GM18499 (cell line): Measurements from ENCODE around the gene LELP1.
"Not testable (repeated sequence)": the region's sequence is repeated elsewhere in the genome, so short reads cannot be mapped to it uniquely, and the experiment has no call there.

Experiments used
- ATAC-seq: cut with Tn5 transposase; IDR thresholded peaks from one replicate; pipeline ENCODE4 v1.9.1; 2021; ENCODE audit warnings: moderate number of reproducible peaks; ENCODE audit not compliant: insufficient read depth, unreplicated experiment

Gene LELP1

DNA sequence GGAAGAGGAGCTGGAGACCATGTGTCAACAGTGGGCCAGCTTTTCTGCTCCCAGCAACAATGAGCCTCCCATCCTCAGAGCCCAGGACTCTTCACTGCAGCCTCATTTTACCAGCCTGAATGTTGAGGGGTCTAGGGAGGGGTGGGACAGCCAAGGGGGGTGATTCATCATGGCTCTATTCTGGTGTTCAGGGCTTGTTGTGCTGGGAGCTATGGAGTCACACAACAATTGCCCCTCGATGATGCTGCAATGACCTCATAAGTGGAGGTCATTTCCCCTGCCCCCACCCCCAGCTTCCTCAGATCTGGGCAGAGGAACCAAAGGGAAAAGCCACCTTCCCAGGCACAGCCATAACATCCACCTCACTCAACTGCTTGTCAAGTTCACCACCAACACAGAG, at the start of gene LELP1:
Gene LELP1 (plus strand): TSS at position 301 of the 400 bp plus-strand sequence. CDS start 1,278 bp downstream, outside the sequence.
- no peak for ATAC-seq

DNA sequence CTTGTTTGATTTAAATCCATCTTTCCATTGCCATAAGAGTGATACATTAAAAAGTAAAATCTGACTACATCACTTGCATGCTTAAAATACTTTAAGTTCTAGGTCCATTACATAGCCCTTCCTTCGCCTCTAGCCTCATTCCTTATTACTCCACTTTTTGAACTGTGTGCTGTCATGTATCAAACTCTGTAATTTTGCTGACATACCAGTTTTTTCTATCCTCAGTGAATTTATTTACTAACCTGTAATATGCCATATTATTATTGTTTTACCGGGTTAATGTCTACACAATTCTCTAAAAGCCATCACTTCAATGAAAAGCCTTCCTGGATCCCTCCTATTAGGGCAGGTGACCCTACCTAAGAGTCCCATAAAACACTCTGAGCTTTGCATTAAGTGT, 47.7 kb upstream of the LELP1 start:
- ATAC-seq: no peak

DNA sequence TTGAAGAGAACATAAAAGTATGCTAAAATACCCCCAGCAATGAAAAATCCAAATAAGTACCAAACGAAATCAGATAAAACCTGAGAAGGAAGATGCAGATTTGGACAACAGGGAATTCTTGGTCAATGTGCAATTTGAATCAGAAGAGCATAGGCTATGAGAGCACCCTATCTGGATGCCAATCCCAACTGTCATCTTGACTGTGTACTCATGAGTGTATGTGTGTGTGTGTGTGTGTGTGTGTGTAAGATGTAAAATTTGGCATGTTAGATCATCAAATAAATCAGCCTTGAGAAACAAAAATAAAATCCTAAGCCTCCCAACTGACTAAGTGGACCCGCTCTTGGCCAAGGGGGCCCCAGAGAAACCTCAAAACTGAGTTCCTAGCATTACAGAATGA, 34.5 kb upstream of the LELP1 start:
- no peak for ATAC-seq

DNA sequence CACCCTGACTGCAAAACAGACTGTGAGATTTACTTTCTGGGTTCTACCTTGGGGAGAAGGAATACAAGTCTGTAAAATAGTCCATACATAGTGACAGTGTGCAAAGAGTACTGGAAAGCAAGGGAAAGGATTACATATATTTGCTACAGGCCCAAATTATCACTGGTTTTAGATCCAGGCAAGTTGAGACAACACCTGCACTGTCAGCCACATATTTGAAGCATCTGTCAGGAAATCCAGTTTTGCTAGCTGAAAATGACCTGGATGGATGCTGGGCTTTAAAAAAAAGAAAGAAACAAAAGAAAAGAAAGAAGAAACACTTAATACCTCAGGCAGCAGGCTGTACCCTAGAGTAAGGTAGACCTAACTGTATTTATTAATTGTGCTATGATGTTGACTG, 28.6 kb upstream of the LELP1 start:
- ATAC-seq: no peak

DNA sequence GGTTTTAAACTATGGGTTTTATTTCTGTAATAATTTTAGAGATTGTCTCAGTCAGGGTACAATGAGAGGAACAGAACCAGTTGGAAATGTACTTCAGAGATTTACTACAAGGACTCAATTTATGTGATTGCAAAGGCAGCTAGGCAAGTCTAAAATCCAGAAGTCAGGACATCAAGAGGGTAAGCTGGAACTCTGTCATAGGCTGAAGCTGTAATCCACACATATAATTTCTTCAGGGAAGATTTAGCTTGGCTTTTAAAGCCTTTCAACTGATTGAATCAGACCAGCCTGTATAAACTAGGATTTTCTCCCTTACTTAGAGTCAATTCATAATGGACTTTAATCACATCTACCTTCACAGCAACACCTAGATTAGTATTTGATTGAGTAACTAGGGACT, 24.3 kb upstream of the LELP1 start:
- ATAC-seq: no peak

DNA sequence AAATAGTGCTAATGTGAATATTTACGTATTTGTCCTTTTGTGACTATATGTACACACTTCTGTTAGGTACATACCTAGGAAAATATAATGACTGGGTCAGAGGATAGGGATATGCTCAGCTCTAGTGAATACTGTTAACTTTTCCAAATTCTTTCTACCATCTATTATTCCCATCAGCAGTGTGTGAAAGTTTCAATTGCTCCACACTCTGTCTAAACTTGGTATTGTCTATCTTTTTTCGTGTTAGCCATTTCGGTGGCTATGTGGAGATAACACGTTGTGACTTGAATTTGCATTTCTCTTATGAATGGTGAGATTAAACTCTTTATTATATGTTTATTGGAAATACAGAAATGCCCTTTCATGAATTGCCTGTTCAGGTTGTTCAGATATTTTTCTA, 22.7 kb upstream of the LELP1 start:
- no peak for ATAC-seq

DNA sequence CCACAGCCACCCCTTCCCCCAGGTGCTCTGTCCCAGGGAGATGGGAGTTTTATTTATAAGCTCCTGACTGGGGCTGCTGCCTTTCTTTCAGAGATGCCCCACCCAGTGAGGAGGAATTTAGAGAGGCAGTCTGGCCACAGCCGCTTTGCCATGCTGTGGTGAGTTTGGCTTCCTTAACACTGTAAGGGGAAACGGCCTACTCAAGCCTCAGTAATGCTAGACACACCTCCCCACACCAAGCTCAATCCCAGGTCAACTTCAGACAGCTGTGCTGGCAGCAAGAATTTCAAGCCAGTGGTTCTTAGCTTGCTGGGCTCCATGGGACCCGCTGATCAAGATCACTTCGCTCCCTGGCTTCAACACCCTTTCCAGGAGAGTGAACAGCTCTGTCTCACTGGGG, 14.9 kb upstream of the LELP1 start:
- ATAC-seq: not testable (repeated sequence)

DNA sequence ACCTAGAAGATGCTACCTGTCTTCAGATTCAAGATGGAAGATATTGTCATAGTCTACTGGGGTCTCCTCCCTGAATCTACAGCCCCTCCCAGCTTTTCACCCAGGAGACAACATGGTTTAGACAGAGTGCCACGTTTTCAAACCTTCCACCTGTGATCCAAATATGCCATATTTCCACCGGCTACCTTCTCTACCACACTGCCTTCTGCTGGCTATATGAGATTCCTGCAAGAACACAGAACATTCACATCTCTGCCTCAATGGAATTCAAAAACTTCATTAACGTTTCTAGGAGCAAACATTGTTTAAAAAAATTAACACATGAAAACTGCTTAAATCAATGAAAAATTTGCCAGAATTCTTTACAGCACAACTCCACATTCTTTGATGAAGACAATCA, 12.9 kb upstream of the LELP1 start:
- no peak for ATAC-seq

DNA sequence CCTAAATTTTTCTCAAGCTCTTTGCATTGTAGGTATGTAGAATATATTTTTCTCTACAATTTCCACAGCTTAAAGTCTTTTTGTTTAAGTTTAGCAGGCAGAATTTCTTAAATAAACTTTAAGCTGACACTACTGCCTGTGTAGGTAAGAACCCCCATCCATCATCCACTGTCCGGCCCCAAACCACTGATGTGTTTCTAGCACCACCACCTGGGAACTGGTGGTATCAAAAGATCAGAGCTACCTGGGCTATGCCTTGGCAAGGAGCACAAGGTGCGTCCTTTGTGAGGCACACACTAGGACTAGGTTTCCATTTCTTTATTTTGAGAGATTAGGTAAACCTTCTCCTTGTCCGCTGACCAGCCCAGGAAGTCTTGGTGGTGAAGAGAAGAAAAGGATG, 10.5 kb upstream of the LELP1 start:
- ATAC-seq: no peak

DNA sequence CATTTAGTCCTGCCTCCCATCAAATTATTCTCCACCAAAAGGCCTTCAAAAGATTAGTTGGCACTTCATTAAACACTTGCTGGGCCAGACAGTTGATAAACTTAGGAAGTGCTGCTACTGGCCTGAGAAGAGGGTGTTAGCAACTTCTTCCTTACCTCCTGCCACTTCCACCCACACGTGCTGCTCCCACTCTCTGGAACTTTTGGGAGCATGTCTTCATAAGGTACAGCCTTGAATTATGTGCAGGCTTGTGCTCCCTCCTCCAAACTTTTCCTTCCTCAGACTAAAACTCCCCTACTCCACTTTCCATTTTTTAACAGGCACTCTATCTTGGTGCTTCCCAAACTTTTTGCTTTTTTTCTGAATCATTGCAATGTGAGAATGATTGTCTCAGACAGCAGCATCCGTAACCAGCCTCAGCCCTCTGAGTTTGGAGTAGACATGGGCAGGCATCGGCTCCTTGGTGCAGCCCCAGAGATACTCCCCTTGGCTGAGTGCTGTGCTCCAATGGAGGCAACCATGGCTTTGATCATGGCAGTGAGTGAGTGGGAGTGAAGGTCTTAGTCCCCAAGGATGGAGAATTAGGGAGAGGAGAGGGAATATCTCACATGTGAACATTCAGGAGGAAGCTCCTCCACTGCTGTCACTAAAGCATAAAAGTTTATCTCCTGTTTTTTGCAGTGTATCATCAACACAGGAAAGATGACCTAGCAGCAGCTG, 8.7 kb upstream of the LELP1 start:
- ATAC-seq: no peak

DNA sequence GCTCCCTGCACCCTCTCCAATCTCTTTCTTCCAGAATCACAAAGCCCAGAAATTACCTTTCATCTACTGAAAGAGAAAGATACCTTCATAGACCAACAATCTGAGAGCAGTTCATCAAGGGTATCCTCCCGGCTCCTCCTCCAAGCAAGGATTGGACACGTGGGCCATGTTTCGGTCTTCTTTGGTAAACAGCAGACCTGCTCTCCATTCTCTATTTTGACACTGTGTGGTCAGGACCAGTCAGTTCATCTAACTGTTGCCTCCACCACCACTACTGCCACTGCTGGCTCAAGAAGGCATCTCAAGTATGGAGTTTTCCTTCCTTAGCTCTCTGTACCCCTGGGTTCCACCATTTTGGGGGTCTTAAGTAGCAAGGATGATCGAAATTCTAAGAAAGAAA, 8.0 kb upstream of the LELP1 start:
- ATAC-seq: no peak

DNA sequence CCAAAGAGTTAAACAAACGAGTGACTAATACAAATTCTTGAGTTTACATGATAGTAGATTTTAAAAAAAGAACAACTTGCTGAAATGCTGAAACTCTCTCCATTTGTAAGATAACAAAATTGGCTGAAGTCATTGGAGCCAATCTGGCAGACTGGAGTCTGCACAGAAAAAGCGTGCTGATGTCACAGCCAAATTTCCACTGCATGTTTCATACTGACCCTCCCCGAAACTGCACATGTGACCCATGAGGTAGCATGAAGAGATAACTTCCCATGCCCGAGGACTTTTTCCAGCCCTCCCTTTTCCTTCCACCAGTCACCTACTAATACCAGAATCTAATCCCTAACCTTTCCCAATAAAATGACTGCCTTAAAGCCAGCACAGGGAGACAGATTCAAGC, 1.2 kb upstream of the LELP1 start:
- no peak for ATAC-seq

DNA sequence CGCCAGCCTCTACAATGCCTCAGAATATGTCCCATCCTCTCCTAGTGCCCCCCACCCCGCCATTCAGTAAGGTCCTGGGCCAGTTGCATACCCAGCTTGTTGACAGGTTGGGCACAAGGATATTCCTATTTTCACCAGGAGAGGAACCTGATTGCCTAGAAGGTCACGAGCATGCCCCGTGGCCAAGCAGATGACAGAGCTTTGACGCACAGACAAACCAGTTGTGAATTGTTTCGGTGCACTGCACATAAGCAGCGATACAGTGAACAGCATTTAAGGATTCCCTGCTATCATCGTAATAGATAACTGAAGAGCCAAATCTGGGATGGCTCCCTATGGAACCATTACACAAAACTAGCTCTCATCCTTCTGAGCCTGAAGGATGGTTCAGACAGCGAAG, 3.4 kb downstream of the LELP1 start:
- ATAC-seq: no peak

DNA sequence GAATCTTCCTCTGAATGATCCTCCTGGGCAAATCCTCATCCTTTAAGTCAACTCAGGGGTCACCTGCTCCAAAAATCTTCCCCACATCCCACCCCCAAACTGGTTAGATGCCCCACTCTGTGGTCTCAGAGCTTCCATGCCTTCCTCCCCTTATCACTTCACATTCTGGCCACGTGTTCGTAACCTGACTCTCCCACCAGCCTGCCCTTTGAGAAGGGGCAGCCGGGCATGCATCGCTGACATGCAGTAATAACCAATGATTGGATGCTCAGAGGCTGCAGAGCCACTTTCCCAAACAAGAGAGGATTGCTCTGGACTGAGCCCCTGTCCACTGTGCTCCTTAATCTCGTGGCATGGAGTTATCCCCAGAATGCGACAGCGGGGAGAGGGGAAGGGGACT, 7.0 kb downstream of the LELP1 start:
- ATAC-seq: no peak

DNA sequence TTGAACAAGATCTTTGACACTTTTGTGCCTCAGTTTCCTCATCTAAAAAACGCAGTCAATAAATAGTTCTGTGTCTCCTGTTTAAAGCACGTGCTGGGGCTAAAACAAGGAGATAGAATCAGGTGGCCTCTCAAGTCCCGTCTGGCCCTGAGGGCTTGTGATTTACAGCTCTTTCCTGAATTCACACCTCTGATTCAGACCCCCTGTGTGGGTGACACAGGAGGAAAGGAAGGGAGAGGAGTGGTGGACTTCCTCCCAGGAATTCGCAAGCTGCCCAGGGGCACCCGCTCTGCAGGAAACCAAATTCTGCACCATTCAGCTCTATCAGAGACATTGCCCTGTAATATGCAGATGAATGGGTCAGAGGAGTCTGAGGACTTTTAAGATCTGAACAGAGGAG, 9.0 kb downstream of the LELP1 start:
- no peak for ATAC-seq

DNA sequence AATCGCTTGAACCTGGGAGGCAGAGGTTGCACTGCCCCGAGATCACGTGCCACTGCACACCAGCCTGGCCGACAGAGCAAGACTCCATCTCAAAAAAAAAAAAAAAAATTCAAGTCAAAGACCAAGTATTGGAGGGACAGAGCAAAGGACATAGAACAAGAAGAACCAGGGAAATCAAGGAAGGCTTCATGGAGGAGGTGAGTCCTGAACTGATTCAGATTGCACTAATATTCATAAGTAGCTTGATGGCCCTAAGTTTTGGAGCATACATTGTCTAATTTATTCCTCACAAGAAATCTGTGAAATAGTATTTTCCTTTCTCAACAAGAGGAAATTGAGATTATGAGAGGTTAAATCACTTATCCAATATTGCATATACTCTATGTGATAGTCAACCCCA, 10.3 kb downstream of the LELP1 start:
- no peak for ATAC-seq

DNA sequence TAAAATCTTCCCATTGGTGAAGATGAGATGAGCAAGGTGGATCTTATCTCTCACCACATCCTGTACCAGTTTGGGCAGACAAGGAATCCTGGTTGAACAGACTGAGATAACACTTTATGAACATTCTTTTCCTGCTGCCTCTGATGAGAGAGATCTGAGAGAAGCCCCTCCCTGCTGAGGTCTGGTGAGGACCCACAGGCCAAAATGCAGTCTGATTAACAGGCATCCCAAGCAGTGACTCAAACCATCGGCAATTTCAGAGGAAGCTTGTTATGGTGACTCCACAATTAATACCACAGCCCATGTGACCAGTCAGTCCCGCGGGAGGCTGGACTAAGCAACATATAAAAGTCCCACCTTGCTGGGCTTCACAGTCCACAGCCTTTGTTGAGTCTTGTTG, 14.0 kb downstream of the LELP1 start, which contains the start of gene PRR9:
Gene PRR9 (plus strand): TSS at position 373 of the 400 bp plus-strand sequence. CDS start 561 bp downstream, outside the sequence.
- no peak for ATAC-seq

DNA sequence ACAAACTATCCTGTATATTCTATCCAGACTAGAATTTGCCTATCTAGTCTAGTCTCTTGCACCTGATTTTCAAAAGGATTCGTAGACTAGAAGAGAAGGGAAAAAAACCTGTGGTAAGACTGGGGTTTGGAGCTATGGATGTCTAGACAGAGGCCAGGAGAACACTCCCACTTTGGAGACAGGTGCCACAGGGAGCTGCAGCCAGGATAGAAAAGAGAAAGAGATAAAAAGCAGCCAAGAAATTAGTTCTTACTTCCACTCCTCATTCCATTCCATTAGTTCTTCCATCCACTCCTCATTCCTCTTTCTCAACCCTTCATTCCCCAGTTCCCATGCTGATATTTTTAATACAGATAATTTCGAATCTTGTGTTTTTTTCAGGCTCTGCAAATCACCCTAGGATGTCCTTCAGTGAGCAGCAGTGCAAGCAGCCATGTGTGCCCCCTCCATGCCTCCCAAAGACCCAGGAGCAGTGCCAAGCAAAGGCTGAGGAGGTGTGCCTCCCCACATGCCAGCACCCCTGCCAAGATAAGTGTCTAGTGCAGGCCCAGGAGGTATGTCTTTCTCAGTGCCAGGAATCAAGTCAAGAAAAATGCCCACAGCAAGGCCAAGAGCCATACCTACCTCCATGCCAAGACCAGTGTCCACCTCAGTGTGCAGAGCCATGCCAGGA, 14.7 kb downstream of the LELP1 start:
- no peak for ATAC-seq

DNA sequence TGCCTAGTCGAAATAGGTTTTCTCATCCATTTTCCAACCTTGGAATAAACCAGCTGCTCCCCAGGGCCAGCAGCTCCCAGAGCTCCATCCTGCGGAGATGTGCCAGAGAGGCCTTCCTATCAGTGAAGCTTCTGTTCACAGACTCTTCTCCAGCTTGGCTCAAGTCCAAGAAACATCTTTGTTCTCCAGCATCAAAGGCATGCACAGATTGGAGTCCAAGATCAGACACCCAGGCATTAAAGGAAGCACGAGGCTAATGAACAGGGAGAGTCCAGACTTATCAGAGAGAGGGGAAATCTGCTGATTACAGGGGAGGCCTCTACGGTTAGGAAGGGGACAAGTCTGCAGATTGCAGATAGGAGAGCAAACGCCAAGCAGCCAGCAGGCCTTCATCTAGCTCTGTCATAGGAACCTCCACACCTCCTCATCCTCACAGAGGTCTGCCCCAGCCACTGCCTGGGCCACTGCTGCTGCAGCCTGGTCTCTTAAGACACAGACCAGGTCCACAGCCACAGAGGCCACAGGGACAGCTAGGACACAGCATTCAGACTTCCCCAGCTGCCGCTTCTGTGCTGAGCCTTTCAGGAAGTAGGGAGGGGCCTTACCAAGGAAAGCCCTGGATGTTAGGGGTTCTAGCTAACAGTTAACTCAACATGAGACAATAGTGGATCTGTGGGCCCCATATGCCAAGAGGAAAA, 17.5 kb downstream of the LELP1 start:
- ATAC-seq: no peak

DNA sequence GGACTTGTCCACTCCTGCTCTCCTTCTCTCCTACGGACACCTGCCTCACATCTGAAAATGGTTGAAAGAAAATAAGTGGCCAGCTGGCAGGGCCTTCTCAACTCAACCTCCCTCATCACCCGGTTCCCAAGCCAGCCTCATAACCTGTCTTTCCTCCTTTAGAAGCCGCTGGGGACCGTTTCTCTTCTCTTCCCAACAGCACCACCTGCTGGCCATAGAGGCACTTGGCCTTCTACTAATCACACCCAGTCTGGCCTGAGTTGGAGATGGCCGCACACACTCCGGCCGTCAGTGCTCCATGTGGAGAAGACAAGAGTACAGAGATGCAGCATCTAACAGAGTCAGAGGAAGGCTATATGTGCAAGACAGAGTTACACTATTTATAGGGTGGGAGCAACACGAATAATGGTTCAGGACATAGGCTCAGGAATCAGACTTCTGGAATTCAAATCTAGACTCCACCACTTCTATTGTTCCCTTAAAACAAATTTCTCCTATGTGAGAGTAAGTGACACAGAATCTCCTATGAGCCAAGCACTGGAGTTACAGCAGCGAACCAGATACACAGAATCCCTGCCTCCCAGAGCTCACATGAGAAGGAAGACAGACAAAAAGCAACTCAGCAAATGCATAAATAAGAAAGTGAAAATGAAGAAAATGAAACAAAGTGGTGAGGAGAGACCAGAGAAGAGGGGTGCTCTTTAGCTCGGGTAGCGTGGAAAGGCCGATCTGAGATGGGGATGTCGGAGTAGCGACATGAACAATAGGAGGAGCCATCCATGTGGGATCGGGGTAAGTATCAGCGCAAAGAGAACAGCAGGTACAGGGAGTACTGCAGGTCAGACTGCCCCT, 20.0 kb downstream of the LELP1 start:
- ATAC-seq: not testable (repeated sequence)

DNA sequence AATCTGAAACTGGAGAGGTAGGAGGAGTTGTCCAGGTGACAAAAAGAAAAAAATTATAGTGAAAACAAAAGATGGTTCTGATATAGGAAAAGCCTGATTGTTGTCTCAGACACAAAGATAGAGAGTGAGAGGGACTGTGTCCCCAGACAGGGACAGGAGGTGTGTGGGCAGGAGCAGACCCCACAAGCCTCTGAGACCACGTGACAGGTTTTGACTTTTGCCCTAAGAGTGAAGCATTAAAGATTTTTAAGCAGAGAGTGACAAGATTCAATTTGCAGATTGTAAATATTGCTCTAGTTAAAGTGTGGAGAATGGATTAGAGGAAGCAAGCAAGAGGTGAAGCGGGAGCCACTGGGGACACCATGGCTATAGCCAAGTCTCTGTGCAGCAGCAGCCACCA, 24.6 kb downstream of the LELP1 start:
- ATAC-seq: no peak
